ENCODE results near the gene KCNK7.

Gene KCNK7

DNA sequence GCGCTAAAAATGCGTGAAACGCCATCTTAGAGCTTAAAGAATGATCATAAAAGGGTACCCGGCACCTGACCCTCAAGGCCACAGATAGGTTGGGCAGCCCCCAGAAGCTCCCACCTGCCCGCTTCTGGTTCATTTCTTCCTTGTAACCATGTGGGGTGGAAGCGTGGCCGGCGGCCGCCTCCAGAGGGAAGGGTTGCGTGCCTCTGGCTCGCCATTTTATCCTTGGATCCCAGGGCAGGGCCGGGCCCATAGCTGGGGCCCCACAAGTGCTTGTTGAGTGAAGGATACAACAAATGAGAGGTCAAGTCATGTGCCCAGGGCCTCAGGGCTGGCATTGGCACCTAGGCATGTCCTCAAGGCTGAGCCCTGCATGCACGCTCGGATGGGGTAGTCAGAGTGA is 25.9 kb upstream of the KCNK7 start:
- in situ Hi-C loops (cut with MboI; ENCODE audit: low sequenced_read_pairs, unreplicated experiment), result no loop called here
- TF ChIP-seq, protein P1, sequence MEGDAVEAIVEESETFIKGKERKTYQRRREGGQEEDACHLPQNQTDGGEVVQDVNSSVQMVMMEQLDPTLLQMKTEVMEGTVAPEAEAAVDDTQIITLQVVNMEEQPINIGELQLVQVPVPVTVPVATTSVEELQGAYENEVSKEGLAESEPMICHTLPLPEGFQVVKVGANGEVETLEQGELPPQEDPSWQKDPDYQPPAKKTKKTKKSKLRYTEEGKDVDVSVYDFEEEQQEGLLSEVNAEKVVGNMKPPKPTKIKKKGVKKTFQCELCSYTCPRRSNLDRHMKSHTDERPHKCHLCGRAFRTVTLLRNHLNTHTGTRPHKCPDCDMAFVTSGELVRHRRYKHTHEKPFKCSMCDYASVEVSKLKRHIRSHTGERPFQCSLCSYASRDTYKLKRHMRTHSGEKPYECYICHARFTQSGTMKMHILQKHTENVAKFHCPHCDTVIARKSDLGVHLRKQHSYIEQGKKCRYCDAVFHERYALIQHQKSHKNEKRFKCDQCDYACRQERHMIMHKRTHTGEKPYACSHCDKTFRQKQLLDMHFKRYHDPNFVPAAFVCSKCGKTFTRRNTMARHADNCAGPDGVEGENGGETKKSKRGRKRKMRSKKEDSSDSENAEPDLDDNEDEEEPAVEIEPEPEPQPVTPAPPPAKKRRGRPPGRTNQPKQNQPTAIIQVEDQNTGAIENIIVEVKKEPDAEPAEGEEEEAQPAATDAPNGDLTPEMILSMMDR (IDR thresholded peaks at IDR 0.05; ENCODE audit: borderline replicate concordance, control extremely low read depth, extremely low read depth, insufficient read depth, missing control alignments), result no peak

DNA sequence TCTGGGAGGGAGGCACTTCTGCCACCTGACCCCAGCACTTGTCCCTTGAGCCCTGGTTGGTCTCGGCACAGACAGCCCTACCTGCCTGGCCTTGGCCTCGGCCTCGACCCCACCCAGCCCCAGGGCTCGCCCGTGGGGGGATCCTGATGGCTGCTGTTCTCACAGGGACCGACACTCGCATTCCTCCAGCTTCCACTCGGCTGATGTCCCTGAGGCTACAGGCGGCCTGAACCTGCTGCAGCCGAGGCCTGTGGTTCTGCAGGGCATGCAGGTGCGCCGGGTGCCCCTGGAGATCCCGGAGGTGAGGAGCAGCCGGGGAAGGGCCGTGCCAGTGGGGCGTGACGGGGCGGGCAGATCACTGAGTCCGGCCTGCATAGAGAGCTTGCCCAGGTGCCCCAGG is 25.1 kb upstream of the KCNK7 start:
- in situ Hi-C loops (cut with MboI; ENCODE audit: low sequenced_read_pairs, unreplicated experiment), result no loop called here
- DNase-seq (ENCODE audit: low spot score), result no peak
- TF ChIP-seq, protein P1 (IDR thresholded peaks at IDR 0.05; ENCODE audit: borderline replicate concordance, control extremely low read depth, extremely low read depth, insufficient read depth, missing control alignments), result no peak

More for the DNA sequence above, 25.9 kb upstream of the KCNK7 start:
- no peak for DNase-seq (ENCODE audit: low spot score)

DNA sequence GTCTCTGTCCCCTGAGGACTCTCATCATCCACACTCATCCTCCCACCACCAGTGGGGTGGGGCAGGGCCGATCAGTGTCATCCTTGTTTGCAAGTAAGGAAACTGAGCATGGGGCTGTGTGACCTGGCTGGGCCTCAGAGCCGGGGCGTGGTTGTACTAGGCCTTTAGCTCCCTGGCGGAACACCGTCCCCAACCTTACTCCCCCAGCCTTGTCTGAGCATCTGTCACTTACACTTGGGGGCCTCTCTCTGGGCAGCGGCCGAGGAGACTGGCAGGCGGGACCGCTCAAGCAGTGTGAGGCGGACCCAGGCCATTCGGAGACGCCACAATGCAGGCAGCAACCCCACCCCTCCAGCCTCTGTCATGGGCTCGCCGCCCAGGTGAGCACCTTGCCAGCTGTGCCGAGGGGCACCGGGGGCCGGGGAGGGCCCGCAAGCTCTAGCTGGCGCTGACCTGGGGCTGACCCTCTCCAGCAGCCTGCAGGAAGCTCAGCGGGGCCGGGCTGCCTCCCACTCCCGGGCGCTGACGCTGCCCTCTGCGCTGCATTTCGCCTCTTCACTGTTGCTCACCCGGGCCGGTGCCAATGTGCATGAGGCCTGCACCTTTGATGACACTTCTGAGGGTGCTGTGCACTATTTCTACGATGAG is 23.8 kb upstream of the KCNK7 start:
- TF ChIP-seq, protein P1 (IDR thresholded peaks at IDR 0.05; ENCODE audit: borderline replicate concordance, control extremely low read depth, extremely low read depth, insufficient read depth, missing control alignments), result no peak
- in situ Hi-C loops (cut with MboI; ENCODE audit: low sequenced_read_pairs, unreplicated experiment), result no loop called here
- no peak for DNase-seq (ENCODE audit: low spot score)

DNA sequence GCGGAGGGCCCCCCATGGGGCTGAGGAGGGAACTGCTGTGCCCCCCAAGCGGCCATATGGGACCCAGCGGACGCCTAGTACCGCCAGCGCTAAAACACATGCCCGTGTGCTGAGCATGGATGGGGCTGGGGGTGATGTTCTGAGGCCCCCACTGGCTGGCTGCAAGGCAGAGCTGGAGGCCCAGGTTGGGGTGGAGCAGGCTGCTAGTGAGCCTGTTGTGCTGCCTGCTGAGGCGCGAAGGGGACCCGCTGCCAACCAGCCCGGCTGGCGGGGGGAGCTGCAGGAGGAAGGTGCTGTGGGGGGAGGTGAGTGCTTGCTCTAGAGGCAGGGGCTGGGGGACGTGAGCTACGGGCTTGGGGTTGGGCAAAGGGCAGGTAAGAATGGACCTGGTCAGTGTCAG is 23.2 kb upstream of the KCNK7 start:
- no peak for DNase-seq (ENCODE audit: low spot score)
- TF ChIP-seq, protein P1 (IDR thresholded peaks at IDR 0.05; ENCODE audit: borderline replicate concordance, control extremely low read depth, extremely low read depth, insufficient read depth, missing control alignments), result no peak
- in situ Hi-C loops (cut with MboI; ENCODE audit: low sequenced_read_pairs, unreplicated experiment), result no loop called here

DNA sequence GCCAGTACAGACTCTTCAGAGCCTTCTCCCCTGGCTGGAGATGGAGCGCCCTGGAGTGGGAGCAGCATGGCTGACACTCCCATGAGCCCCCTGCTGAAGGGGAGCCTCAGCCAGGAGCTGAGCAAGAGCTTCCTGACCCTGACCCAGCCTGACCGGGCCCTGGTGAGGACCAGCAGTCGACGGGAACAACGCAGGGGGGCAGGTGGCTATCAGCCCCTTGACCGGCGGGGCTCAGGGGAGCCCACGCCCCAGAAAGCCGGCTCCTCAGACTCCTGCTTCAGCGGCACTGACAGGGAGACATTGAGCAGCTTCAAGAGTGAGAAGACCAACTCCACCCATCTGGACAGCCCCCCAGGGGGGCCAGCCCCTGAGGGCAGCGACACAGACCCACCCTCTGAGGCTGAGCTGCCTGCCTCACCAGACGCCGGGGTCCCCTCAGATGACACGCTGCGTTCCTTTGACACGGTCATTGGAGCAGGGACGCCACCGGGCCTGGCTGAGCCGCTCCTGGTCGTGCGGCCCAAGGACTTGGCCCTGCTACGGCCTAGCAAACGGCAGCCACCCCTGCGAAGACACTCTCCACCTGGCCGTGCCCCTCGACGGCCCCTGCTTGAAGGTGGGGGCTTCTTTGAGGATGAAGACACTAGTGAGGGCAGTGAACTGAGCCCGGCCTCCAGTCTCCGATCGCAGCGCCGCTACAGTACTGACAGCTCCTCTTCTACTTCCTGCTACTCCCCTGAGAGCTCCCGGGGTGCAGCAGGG is 22.6 kb upstream of the KCNK7 start:
- in situ Hi-C loops (cut with MboI; ENCODE audit: low sequenced_read_pairs, unreplicated experiment), result no loop called here
- no peak for DNase-seq (ENCODE audit: low spot score)
- TF ChIP-seq, protein P1 (IDR thresholded peaks at IDR 0.05; ENCODE audit: borderline replicate concordance, control extremely low read depth, extremely low read depth, insufficient read depth, missing control alignments), result no peak

DNA sequence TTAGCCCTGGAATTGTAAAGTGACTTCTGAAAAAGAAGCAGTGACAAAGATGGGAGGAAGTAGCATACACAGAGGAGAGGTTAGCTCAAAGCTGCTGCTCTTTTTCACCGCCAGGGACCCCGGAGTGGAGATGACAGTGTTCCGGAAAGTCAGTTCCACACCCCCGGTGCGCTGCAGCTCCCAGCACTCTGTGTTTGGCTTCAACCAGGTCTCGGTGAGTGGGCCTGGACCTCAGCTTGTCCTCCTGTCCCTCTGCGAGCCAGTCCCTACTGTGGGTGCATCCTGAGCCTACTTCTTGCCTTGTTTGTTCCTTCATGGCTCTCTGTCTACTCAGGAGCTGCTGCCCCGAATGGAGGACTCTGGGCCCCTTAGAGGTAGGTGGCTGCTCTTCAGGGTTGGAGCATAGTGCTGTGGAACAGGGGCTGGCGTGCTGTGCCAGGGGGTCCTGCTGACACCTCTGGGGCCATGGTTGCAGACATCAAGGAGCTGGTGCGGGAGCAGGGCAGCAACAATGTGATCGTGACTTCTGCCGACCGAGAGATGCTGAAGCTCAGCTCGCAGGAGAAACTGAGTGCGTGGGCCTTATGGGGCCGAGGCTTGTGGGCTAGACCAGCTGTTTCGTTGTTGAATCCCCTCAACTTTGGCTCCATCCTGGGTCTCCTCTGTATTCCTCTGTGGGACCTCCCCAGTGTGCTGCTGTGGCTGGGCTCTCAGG is 21.7 kb upstream of the KCNK7 start:
- no peak for DNase-seq (ENCODE audit: low spot score)
- in situ Hi-C loops (cut with MboI; ENCODE audit: low sequenced_read_pairs, unreplicated experiment), result no loop called here
- TF ChIP-seq, protein P1 (IDR thresholded peaks at IDR 0.05; ENCODE audit: borderline replicate concordance, control extremely low read depth, extremely low read depth, insufficient read depth, missing control alignments), result no peak
